ENCODE measurements around the gene PIWIL4.
"Not testable (repeated sequence)": the region's sequence is repeated elsewhere in the genome, so short reads cannot be mapped to it uniquely, and the experiment has no call there.

PIWIL4 gene

DNA sequence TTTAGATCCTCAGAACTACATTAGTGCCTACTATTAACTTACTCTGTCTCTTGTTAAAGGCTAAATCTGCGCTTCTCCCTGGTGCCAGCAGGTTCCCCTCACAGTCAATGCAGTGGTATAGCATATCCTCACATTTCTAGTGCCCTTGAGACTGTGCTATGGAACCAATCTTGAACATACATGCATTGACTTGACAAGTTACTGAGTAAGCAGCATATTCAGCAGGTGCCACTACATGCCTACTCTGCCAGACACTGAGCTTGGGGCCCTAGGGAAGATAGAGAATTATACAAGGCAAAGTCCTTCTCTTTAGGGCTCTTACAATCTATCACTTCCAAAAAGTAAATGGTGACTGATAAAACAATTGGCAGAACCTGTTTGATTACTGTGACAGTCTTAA lies 20.3 kb upstream of the PIWIL4 start:
- in situ Hi-C loops (cut with HindIII; ENCODE audit: low sequenced_read_pairs): no loop called here

DNA sequence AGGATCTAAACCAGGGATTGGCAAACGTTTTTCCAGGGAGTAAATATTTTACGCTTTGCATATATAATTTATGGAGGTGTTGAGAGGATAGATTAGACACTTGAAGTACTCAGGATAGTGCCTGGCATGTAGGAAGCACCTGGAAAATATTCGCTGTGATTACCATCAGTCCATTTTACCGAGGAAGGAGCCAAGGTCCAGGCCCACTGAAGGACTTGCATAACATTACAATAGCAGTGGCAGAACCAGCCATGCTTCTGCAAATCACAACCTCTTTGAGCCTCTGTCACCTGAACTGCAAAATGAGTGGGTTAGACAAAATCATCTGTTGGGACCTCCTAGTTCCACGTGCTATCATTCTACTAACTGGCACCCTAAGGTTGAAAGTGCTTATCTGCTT lies 18.0 kb upstream of the PIWIL4 start:
- in situ Hi-C loops (cut with HindIII; ENCODE audit: low sequenced_read_pairs): no loop called here

DNA sequence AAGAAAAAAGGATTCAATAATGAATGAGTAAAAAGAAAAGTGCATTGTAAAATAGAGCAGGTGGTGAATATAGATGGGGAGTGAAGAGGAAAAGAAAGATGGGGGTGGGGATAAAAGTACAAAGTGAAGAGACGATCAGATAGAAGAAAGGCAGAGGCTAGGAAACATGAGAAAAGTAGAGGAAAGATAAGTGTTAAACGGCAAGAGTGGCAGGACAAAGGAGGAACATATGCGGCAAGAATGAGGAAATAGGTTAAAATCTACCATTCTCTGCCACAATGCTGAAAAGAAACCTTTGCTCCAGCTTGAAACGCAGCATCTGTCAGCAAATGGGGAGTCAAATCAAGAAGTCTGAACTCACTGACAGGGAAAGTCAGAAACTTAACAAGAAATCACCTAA lies 16.7 kb upstream of the PIWIL4 start:
- in situ Hi-C loops (cut with HindIII; ENCODE audit: low sequenced_read_pairs): no loop called here

DNA sequence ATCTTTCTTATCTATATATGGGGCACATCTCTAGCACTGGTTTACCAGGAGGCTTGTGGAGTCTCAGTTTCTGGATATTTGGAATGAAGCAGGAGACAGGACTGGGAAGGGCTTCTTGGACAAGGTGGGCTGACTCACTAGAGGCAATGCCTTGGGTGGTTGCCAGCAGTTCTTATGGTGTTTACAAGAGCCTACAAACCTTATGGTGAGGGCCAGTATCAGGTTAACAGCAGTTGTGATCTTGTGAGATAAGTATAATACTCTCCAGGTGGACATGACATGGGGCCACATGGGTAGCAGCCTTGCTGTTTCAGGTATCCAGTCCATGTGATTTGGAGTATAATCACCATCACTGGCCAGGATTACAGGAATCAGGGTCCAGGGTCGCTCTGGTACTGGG lies 13.2 kb upstream of the PIWIL4 start:
- in situ Hi-C loops (cut with HindIII; ENCODE audit: low sequenced_read_pairs): no loop called here

DNA sequence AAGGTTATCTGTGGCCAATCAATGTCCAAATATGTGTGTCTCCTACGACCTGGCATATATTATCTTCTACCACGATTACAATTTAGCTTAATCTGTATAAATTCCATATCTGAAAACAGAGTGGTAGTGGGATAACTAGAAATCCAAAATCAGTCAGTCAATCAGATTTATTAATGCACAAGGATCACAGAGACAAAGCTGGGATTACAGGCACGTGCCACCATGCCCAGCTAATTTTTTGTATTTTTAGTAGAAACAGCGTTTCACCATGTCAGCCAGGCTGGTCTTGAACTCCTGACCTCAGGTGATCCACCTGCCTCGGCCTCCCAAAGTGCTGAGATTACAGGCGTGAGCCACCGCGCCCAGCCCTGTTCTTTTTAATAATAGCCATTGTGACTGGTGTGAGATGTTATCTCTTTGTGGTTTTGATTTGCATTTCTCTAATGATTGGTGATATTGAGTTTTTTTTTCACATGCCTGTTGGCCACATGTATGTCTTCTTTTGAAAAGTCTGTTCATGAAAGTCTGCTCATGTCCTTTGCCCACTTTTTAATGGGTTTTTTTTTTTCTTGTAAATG lies 11.3 kb upstream of the PIWIL4 start:
- in situ Hi-C loops (cut with HindIII; ENCODE audit: low sequenced_read_pairs): not testable (repeated sequence)

DNA sequence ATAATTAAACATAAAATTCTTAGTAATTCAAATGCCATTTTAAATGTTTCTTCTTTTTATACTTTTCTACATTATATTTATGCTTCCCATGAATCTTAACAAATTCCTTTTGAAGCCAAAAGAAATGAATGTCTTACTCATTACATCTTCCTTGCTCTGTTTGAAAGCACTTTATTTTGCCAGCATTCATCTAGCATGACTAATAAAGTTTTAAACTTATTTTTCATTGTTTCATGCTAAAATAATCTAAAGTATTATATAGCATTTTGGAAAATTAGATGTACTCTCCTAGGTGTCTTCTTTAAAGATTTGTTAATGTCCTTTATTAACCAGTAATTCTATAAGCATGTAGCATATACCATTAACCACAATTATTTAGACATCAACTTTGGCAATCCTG lies 9.7 kb upstream of the PIWIL4 start:
- in situ Hi-C loops (cut with HindIII; ENCODE audit: low sequenced_read_pairs): no loop called here

DNA sequence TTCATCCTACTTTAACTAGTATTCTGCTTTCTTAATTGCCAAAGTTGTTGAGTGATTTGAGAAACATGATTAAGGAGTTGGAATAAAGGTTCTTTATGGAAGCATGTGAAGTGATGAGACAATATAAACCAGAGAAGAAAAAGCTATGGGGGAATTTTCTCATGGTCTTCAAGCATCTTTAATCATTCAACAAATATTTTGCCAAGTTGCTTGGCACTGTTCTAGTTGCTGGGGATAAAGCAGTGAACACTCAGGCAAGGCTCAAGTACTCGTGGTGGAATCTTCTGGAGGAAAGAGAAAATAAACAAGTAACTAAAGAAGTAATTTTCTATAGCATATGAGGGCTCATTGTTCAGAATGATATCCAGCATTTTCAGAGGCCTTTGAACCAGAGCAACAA lies 9.2 kb upstream of the PIWIL4 start:
- in situ Hi-C loops (cut with HindIII; ENCODE audit: low sequenced_read_pairs): no loop called here

DNA sequence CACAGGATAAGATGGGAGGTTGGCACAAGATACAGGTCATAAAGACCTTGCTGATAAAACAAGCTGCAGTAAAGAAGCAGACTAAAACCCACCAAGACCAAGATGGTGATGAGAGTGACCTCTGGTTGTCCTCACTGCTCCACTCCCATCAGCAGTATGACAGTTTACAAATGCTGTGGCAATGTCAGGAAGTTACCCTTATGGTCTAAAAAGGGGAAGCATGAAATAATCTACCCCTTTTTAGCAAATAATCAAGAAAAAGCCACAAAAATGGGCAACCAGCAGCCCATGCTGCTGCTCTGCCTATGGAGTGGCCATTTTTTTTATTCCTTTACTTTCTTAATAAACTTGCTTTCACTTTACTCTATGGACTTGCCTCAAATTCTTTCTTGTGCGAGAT lies 8.7 kb upstream of the PIWIL4 start:
- in situ Hi-C loops (cut with HindIII; ENCODE audit: low sequenced_read_pairs): no loop called here

DNA sequence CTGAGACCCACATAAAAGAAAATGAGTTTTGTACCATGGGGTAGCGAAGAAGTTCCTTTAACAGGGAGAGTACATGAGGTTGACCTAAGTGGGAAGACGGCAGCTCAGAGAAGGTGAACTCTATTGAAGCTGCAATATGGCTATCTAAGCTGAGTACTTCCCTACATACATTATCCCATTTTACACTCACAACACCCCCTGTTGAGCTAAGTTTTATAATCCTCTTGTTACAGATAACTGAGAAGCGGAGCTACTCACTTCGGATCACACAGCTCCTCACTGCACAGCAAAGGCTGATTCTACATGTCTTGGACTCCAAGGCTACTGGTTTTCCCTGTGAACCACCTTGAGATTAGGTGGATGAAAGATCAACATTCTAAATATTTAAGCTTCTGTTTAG lies 8.2 kb upstream of the PIWIL4 start:
- in situ Hi-C loops (cut with HindIII; ENCODE audit: low sequenced_read_pairs): no loop called here

DNA sequence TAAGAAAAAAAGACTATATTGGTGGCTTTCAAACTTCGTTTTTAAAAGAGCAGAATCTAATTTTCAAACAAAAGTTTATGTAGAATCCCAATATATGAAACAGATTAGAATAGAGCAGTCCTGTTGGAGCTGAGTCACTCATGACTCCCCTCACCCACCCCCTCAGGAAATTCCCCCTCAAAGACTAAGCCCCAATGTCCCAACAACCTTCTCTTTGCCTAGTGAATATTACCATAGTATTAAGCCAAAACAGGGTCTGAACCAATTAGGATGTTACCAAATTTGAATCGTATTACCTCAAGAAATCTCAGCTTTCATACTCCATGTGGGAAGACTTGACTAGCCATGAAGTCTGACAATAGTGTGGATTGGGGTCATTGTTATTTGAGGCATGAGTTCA lies 7.8 kb upstream of the PIWIL4 start:
- in situ Hi-C loops (cut with HindIII; ENCODE audit: low sequenced_read_pairs): no loop called here

DNA sequence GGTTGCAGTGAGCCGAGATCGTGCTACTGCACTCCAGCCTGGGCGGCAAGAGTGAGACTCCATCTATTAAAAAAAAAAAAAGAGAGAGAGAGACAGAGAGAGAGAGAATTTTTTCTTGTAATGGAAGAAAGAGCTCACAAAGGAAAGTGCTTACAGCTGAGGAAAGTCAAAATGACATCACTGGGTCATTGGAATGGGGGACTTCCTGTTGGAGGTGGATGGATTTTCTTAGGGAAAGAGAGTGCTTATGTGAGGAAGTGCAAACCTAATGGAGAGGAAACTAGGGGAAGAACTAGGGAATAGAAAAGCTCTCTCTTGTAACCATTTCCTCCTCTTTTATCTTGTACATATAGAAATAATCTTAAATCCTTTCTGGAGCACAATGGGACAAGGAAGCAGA lies 6.3 kb upstream of the PIWIL4 start:
- in situ Hi-C loops (cut with HindIII; ENCODE audit: low sequenced_read_pairs): no loop called here

DNA sequence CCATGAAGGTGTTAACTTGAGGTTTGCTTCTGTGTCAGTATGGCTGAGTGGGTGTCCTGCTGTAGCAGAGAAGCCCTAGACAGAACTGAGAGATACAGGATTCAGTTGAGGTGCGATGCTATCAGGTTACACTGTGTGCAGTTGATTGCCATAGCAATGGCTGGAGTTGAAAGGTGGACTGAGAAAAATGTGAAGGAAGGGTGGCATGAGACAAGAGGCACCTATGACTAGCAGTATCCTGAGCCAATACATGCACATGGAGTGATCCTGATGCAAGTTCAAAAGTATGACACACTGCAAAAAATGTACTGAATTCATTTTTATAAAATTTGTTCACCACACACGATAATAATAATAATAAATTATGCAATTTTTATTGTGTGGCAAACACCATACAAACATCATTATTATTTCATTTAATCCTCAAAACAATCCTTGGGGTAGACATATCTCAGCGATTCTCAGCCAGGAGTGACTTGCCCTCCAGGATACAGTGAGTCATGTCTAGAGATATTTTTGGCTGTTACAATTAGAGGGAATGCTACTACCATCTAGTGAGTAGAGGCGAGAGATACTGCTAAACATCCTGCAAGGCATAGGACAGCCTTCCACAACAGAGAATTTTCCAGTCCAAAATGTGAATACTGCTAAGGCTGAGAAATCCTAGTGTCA lies 3.9 kb upstream of the PIWIL4 start:
- in situ Hi-C loops (cut with HindIII; ENCODE audit: low sequenced_read_pairs): no loop called here

DNA sequence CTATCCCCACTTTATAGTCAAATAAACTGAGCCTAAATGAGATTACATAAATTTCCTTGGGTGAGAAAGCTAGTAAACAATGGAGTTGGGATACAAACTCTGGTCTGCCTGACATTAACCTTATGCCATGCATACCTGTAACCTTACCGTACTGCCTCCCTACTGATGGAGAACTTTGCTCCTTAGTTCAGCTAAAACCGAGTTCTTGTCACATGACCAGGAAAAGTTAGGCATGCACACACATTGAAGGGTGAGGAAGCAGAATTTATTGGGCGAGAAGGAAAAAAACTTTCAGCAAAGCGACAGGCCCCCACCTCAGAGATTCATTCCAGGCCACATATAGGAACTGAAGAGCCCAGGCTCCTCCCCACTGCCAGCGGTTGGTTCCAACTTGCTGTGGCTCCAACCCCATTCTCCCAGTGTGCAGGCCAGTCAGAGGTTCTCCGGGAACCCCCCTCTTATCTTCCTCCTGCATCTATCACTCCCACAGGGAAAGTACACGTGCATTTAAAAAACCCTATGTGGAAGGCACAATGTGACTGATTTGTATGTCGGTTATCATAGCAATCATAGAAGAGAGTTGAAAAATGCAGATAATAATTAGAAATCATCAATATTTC lies 3.2 kb upstream of the PIWIL4 start:
- in situ Hi-C loops (cut with HindIII; ENCODE audit: low sequenced_read_pairs): no loop called here

DNA sequence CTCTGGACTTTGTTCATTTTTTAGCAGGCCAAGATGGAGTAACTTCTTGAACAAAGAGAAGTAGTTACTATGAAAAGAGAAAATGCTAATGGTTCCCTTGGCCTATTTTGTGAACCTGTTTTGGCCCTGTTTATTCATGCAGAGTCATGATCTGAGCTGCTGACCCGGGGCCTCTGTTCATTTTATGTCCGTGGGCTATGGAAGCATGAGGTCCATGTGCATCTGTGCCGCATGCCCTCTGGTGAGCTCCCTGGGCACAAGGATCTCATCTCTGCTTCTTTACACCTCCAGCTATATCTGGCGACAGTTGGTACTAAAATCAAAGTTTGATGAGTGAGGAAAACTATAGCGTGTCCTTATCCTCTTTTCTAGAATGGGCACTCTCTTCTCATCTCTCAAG lies 1.0 kb downstream of the PIWIL4 start:
- in situ Hi-C loops (cut with HindIII; ENCODE audit: low sequenced_read_pairs): no loop called here

DNA sequence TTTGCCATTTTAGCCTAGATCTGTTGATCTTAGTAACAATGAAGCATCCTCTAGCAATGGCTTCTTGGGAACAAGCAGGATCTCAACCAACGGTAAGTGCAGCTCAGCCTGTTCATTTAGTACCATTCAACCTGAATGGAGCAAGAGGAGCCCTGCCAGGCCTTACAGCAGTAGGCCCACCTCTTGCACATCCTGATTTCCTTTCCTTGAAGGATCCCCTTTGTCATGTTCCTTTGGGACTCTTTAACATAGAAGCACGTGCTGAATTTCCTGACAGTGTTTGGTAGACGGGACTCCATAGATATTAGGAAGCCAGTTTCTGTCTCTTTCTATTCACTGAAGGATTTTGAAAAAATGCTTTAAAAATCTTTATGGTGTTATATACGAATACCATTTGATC lies 1.5 kb downstream of the PIWIL4 start:
- in situ Hi-C loops (cut with HindIII; ENCODE audit: low sequenced_read_pairs): no loop called here

DNA sequence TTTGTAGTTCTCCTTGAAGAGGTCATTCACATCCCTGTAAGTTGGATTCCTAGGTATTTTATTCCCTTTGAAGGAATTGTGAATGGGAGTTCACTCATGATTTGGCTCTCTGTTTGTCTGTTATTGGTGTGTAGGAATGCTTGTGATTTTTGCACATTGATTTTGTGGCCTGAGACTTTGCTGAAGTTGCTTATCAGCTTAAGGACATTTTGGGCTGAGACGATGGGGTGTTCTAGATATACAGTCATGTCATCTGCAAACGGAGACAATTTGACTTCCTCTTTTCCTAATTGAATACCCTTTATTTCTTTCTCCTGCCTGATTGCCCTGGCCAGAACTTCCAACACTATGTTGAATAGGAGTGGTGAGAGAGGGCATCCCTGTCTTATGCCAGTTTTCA lies 5.8 kb downstream of the PIWIL4 start:
- in situ Hi-C loops (cut with HindIII; ENCODE audit: low sequenced_read_pairs): not testable (repeated sequence)

DNA sequence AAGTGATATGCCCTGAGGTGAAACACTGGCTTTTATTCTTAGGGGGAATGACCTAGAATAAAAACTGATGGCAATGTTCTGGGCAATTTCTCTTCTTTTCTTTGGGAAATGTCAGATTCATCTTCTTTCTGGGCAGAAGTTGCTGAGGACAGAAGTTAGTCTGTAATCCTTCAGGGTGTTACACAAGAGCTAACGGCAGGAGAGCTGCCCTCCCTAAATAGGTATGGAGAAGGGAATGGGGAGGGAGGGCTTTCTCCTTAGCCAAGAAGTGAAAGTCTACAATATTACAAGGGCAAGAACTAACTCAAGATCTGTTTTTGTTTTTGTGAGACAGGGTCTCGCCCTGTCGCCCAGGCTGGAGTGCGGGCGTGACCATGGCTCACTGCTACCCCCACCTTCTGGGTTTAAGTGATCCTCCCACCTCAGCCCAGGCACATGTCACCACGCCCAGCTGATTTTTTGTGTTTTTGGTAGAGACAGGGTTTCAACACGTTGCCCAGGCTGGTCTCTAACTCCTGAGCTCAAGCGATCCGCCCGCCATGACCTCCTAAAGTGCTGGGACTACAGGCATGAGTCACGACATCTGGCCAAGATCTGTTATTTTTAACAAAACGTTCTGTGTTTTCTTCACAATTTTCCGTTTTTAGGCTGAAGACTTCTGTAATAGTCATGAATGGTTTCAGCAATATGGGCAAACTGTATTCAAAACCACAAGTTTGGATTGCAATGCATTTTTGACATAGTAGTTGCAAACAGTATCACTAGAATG lies 7.2 kb downstream of the PIWIL4 start:
- in situ Hi-C loops (cut with HindIII; ENCODE audit: low sequenced_read_pairs): no loop called here

DNA sequence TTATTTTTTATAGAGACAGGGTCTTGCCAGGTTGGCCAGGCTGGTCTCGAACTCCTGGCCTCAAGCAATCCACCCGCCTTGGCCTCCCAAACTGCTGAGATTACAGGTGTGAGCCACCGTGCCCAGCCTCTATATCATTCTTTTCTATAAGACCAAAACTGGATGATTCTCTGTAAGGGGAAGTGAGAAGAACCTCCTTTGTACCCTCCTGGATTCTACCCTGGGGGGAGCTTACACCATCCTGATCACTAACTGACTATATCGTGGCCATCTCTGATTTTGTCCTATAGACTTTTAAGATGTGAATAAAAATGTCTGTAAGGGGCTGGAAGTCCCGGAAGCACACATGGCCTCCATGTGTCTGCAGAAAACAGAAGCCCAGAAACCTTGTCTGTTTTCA lies 9.1 kb downstream of the PIWIL4 start:
- in situ Hi-C loops (cut with HindIII; ENCODE audit: low sequenced_read_pairs): no loop called here

DNA sequence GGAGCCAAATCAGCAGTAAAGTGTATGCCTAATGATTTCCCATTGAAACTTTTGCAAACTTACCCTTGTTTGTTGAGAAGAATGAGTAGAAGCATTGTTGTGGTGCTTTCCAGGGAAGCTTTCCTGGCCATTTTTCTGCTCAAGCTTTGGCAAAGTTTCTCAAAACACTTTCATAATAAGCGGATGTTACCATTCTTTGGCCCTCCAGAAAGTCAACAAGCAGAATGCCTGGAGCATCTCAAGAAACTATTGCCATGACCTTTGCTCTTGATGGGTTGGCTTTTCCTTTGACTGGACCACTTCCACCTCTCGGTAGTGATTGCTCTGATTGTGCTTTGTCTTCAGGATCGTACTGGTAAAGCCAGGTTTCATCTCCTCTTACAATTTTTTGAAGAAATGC lies 10.7 kb downstream of the PIWIL4 start:
- in situ Hi-C loops (cut with HindIII; ENCODE audit: low sequenced_read_pairs): no loop called here

DNA sequence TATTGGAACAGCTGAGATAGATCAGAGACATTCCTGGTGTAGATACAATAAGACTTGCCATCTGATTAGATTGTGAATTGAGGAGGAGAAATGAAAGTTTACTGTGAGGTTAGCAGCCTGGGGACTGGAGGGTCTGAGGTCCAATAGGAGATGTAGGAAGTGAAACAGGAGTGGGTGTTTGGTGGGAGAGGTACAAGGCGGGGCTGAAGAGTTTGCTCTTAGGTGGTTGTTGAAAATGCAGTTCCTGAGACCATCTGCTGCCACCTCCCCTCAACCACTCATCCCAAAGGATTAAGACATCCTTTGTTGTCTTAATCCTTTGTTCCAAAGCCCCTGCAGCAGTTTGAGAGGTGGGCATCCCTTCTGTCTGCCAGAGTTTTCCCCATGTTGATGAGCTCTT lies 14.8 kb downstream of the PIWIL4 start:
- in situ Hi-C loops (cut with HindIII; ENCODE audit: low sequenced_read_pairs): no loop called here

DNA sequence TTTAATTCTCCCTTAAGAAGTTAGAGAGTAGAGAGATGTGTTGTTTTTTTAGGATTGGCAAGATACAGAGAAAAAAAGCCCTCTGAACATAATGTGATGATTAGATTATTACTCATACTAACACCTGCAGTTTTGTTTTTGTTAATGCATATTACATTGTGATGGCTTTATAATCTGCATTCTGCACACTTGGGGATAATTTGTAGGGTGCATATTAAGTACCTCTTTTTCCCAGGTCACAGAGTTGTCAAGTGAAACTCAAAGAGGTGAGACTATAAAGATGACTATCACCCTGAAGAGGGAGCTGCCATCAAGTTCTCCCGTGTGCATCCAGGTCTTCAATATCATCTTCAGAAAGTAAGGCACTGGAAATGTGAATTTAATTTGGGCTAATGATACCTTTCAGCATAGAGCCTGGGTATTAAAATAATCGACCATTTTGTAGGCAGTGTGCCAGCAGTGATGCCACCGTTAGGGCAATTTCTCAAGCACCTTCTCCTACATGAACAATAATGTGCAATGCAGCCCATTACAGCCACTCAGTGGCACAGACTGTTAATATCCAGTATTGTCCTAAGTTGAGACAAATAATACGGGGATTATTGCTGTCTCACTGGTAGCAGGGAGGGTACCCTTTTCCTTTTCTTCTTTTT lies 16.2 kb downstream of the PIWIL4 start:
- in situ Hi-C loops (cut with HindIII; ENCODE audit: low sequenced_read_pairs): no loop called here

Measured in DLD1 (cell line).